C1 segment of cervical spinal cord (tissue), 14 donors: Measurements from ENCODE around the gene KAT6B.
A peak's percentile ranks its signal among the peaks of the same experiment; 100 is the strongest.

ENCODE experiments used
- DNase-seq, 14 donors: peaks; one replicate each; lab custom pipeline; 2025; lab: John Stamatoyannopoulos, UW

KAT6B gene

GRCh38 chr10:74823791-74824183, 2.6 kb upstream of the KAT6B start:
- DNase-seq, result no peak

GRCh38 chr10:74824184-74824899, 2.1 kb upstream of the KAT6B start:
- peak in 3 of 14 donors; percentile 16 to 57 (median 42) for DNase-seq

GRCh38 chr10:74824900-74825370, 1.5 kb upstream of the KAT6B start:
- peak in 11 of 14 donors; percentile 35 to 82 (median 63) for DNase-seq

- peak in 10 of 14 donors; percentile 31 to 84 (median 68) for DNase-seq
Observed at GRCh38 chr10:74825371-74826141, 844 bp upstream of the KAT6B start.

- no peak for DNase-seq
Observed at GRCh38 chr10:74827045-74827441, 643 bp downstream of the KAT6B start.

GRCh38 chr10:74827694-74828093, 1.3 kb downstream of the KAT6B start:
- no peak for DNase-seq

- DNase-seq, result no peak
Observed at GRCh38 chr10:74828946-74829345, 2.5 kb downstream of the KAT6B start.

- DNase-seq, result no peak
Observed at GRCh38 chr10:74831518-74832120, 5.2 kb downstream of the KAT6B start.

- DNase-seq, result no peak
Observed at GRCh38 chr10:74835963-74836362, 9.6 kb downstream of the KAT6B start.

GRCh38 chr10:74836877-74837276, 10.5 kb downstream of the KAT6B start:
- no peak for DNase-seq

- peak in 1 of 14 donors; percentile 21 for DNase-seq
Observed at GRCh38 chr10:74837743-74838142, 11.3 kb downstream of the KAT6B start.

GRCh38 chr10:74839708-74840107, 13.3 kb downstream of the KAT6B start:
- DNase-seq, result no peak

GRCh38 chr10:74841265-74841973, 15.0 kb downstream of the KAT6B start:
- DNase-seq, result no peak

GRCh38 chr10:74842301-74842954, 16.0 kb downstream of the KAT6B start:
- no peak for DNase-seq

- DNase-seq, result no peak
Observed at GRCh38 chr10:74846958-74847357, 20.6 kb downstream of the KAT6B start.

GRCh38 chr10:74851831-74852230, 25.4 kb downstream of the KAT6B start:
- DNase-seq, result no peak

GRCh38 chr10:74852381-74852780, 26.0 kb downstream of the KAT6B start:
- no peak for DNase-seq

GRCh38 chr10:74854610-74855009, 28.2 kb downstream of the KAT6B start:
- DNase-seq, result no peak

GRCh38 chr10:74855027-74855426, 28.6 kb downstream of the KAT6B start:
- DNase-seq, result peak in 2 of 14 donors; percentile 1 to 83

GRCh38 chr10:74855439-74855838, 29.0 kb downstream of the KAT6B start:
- no peak for DNase-seq

GRCh38 chr10:74856940-74857339, 30.5 kb downstream of the KAT6B start:
- DNase-seq, result no peak
